ENCODE measurements around the gene PRKRA. TPM values are rescaled to one million over a fixed set of nuclear protein-coding genes. Genes with fewer than 3 reads are reported as not detected.

Gene PRKRA
- total and polyA plus RNA-seq, 2 of the 8 experiments (the other 6 are each of a cell fraction or from before 2014, with no cell fraction given) = 25.4 to 60.4 TPM

DNA sequence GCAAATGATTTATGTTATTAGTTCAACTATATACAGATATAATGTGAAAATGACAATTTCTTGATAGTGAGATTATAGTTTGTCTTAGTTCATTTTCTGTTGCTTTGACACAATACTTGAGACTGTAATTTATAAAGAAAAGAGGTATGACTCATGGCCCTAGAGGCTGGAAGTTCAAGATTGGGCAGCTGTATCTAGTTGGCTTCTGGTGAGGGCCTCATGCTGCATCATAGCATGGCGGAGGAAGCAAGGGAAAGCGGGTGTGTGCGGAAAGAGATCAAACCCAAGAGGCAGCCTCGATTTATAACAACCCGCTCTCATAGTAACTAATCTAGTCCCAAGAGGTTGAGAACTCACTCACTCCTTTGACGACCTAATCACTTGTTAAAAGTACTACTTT, 40.6 kb upstream of the PRKRA start:
- no peaks in the 10 kb centered on the region for H3K4me1 ChIP-seq (replicated peaks in 1 of 4; ENCODE audit: control insufficient read depth in 3 of 4, insufficient read depth in 4 of 4, low read length in 3 of 4)
- H3K4me3 ChIP-seq (ENCODE audit: extremely low read depth in 1 of 4, insufficient read depth in 2 of 4, low read depth in 3 of 4, low read length in 4 of 4) = no peak overlapping the region
- H3K4ac ChIP-seq (replicated peaks; ENCODE audit: insufficient read length, low read depth, low read length) = no peak overlapping the region
- no peak overlapping the region for H3K4me2 ChIP-seq (ENCODE audit: insufficient read depth in 1 of 2, low read depth in 2 of 2, low read length in 2 of 2)
- DNase-seq (ENCODE audit: low read depth in 1 of 2, low spot score in 2 of 2) (no peak), FAIRE-seq (no peak)
- H3K14ac ChIP-seq (ENCODE audit: insufficient read length) = no peak overlapping the region
- no peak overlapping the region for H3K23ac ChIP-seq (ENCODE audit: insufficient read length)
- no peak overlapping the region for H3K9ac ChIP-seq (replicated peaks in 1 of 4; ENCODE audit: extremely low read depth in 1 of 4, low read depth in 3 of 4, low read length in 3 of 4)
- H3K9me3 ChIP-seq (ENCODE audit: insufficient read depth in 2 of 2, low read depth in 1 of 2, low read length in 1 of 2) = no peaks in the 10 kb centered on the region
- H2BK120ac ChIP-seq (replicated peaks; ENCODE audit: low read depth, low read length) = no peak overlapping the region
- H3K18ac ChIP-seq (ENCODE audit: extremely low read depth, low read length) = no peak overlapping the region
- no peak overlapping the region for H2AFZ ChIP-seq (ENCODE audit: low read length)
- ChIA-PET CTCF (ENCODE audit: partially characterized antibody) (interaction anchor here (1.4 kb wide), 1 partner anchor 31 kb away, joined by 3 read pairs; no protein-coding TSS in a partner anchor), POLR2A (ENCODE audit: partially characterized antibody) (no interaction called here)
- peaks cover 0 to 1% (median 0%) of the 10 kb centered on the region in 4 experiments; a peak in 1 of 7 replicates for H3K27me3 ChIP-seq (replicated peaks in 1 of 4; ENCODE audit: control insufficient read depth in 3 of 4, extremely low read depth in 1 of 4, insufficient read depth in 3 of 4, low read length in 3 of 4)
- H3K79me1 ChIP-seq (ENCODE audit: low read depth, low read length) = no peaks in the 10 kb centered on the region; the same call in 1 of the 2 replicates
- H3K36me3 ChIP-seq (ENCODE audit: control insufficient read depth in 2 of 4, insufficient read depth in 4 of 4, low read length in 3 of 4) = peaks cover 0 to 18% (median 10%) of the 10 kb centered on the region in 4 experiments; a peak in 6 of 8 replicates
- peaks cover 0 to 1% of the 10 kb centered on the region in 2 experiments for H4K20me1 ChIP-seq (replicated peaks in 1 of 2; ENCODE audit: control insufficient read depth in 1 of 2, insufficient read depth in 2 of 2, low read length in 2 of 2)
- H4K91ac ChIP-seq (replicated peaks; ENCODE audit: insufficient read length, low read length) = no peak overlapping the region
- 86% methylated on average over 6 of the region's 6 CpGs; no CpG with 5 or more reads in 1 of the 2 experiments for WGBS, 2 experiments (ENCODE audit: extremely low coverage in 1 of 2, insufficient coverage in 1 of 2, insufficient read length in 1 of 2, insufficient replicate concordance in 2 of 2, low coverage in 1 of 2, low lambda C conversion rate in 2 of 2, missing lambda C conversion rate in 1 of 2)
- no peak overlapping the region for H3K27ac ChIP-seq (ENCODE audit: low read depth, low read length)
- H4K5ac ChIP-seq (ENCODE audit: insufficient read length, low read depth, low read length) = no peak overlapping the region
- no peak overlapping the region for H2BK20ac ChIP-seq (ENCODE audit: low read length)
- no peak overlapping the region for H2AK5ac ChIP-seq (ENCODE audit: low read depth, low read length)
- no peak for TF ChIP-seq RXRA (IDR thresholded peaks at IDR 0.05; ENCODE audit: insufficient read depth, low read depth, low read length)
- no peak for TF ChIP-seq GTF2F1 (IDR thresholded peaks at IDR 0.05; ENCODE audit: borderline replicate concordance, low read depth, low read length)
- no peak for TF ChIP-seq CBX8 (IDR thresholded peaks at IDR 0.05; ENCODE audit: borderline replicate concordance, low read depth, low read length)
- TF ChIP-seq JUND (IDR thresholded peaks at IDR 0.05; ENCODE audit: low read length) = no peak
- TF ChIP-seq RAD21 (IDR thresholded peaks at IDR 0.05 in 1 of 2, conservative IDR thresholded peaks at IDR 0.05 in 1 of 2; ENCODE audit: low read depth in 2 of 2, low read length in 2 of 2) = no peak
- TF ChIP-seq, protein P1, sequence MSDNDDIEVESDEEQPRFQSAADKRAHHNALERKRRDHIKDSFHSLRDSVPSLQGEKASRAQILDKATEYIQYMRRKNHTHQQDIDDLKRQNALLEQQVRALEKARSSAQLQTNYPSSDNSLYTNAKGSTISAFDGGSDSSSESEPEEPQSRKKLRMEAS (IDR thresholded peaks at IDR 0.05) = no peak
- TF ChIP-seq MAFK (IDR thresholded peaks at IDR 0.05; ENCODE audit: low read depth, low read length) = no peak
- no peaks in the 10 kb centered on the region for H3K23me2 ChIP-seq (ENCODE audit: low read depth, low read length)
- no peak overlapping the region for H2BK5ac ChIP-seq (ENCODE audit: low read depth, low read length)
- H2BK15ac ChIP-seq (ENCODE audit: low read length) = no peak overlapping the region
- no peak overlapping the region for H4K8ac ChIP-seq (ENCODE audit: extremely low read depth, insufficient read depth, low read length)
- H2BK12ac ChIP-seq (ENCODE audit: low read depth, low read length) = no peak overlapping the region
- no peaks in the 10 kb centered on the region for H3K79me2 ChIP-seq (ENCODE audit: control insufficient read depth in 1 of 2, insufficient read depth in 2 of 2, low read length in 2 of 2)
- no peak overlapping the region for H3K56ac ChIP-seq (replicated peaks; ENCODE audit: insufficient read length, low read depth, low read length)

Measured in H1 (cell line).